ENCODE measurements around the gene LIN52. TPM values are rescaled to one million over a fixed set of nuclear protein-coding genes. Genes with fewer than 3 reads are reported as not detected.

The LIN52 gene
- total RNA-seq, 1 donor from 2014 or later: 8.4 TPM

GRCh38 chr14:74216671-74217070 is 131.9 kb downstream of the LIN52 start:
- Histone ChIP-seq H3K27me3 (ENCODE audit: control insufficient read depth, insufficient read depth, low read length) (peaks cover 7% of the 10 kb centered on the region), H3K36me3 (ENCODE audit: control insufficient read depth, insufficient read depth, low read length) (no peaks in the 10 kb centered on the region), H3K4me3 (ENCODE audit: low read depth, low read length) (no peak overlapping the region)
- no peak for TF ChIP-seq CTCF (IDR thresholded peaks at IDR 0.05; ENCODE audit: insufficient read depth, low read length, severe bottlenecking)
- DNase-seq (ENCODE audit: low read depth) (no peak), FAIRE-seq (no peak)

GRCh38 chr14:74217672-74218448 is 133.1 kb downstream of the LIN52 start:
- FAIRE-seq (no peak), DNase-seq (ENCODE audit: low read depth) (peak; percentile 31)
- Histone ChIP-seq H3K27me3 (ENCODE audit: control insufficient read depth, insufficient read depth, low read length) (peaks cover 7% of the 10 kb centered on the region), H3K4me3 (ENCODE audit: low read depth, low read length) (no peak overlapping the region), H3K36me3 (ENCODE audit: control insufficient read depth, insufficient read depth, low read length) (no peaks in the 10 kb centered on the region)
- peak; percentile 100 for TF ChIP-seq CTCF (IDR thresholded peaks at IDR 0.05; ENCODE audit: insufficient read depth, low read length, severe bottlenecking)

GRCh38 chr14:74218462-74218861 is 133.7 kb downstream of the LIN52 start:
- DNase-seq (ENCODE audit: low read depth): no peak
- peaks cover 7% of the 10 kb centered on the region for H3K27me3 ChIP-seq (ENCODE audit: control insufficient read depth, insufficient read depth, low read length)

GRCh38 chr14:74219277-74220205 is 134.8 kb downstream of the LIN52 start:
- FAIRE-seq (no peak), DNase-seq (ENCODE audit: low read depth) (no peak)
- Histone ChIP-seq H3K27me3 (ENCODE audit: control insufficient read depth, insufficient read depth, low read length) (peaks cover 7% of the 10 kb centered on the region), H3K4me3 (ENCODE audit: low read depth, low read length) (no peak overlapping the region), H3K36me3 (ENCODE audit: control insufficient read depth, insufficient read depth, low read length) (no peaks in the 10 kb centered on the region)
- TF ChIP-seq CTCF (IDR thresholded peaks at IDR 0.05; ENCODE audit: insufficient read depth, low read length, severe bottlenecking): no peak

More at GRCh38 chr14:74218462-74218861, 133.7 kb downstream of the LIN52 start:
- no peak for TF ChIP-seq CTCF (IDR thresholded peaks at IDR 0.05; ENCODE audit: insufficient read depth, low read length, severe bottlenecking)
- Histone ChIP-seq H3K4me3 (ENCODE audit: low read depth, low read length) (no peak overlapping the region), H3K36me3 (ENCODE audit: control insufficient read depth, insufficient read depth, low read length) (no peaks in the 10 kb centered on the region)
- FAIRE-seq: no peak

- Histone ChIP-seq H3K27me3 (ENCODE audit: control insufficient read depth, insufficient read depth, low read length) (peaks cover 7% of the 10 kb centered on the region), H3K36me3 (ENCODE audit: control insufficient read depth, insufficient read depth, low read length) (no peaks in the 10 kb centered on the region), H3K4me3 (ENCODE audit: low read depth, low read length) (no peak overlapping the region)
- DNase-seq (ENCODE audit: low read depth) (no peak), FAIRE-seq (no peak)
- no peak for TF ChIP-seq CTCF (IDR thresholded peaks at IDR 0.05; ENCODE audit: insufficient read depth, low read length, severe bottlenecking)
Observed at GRCh38 chr14:74220991-74221390, 136.2 kb downstream of the LIN52 start.
